Caco-2 (cell line): ENCODE data around the gene YIF1A. TPM values are rescaled to one million over a fixed set of nuclear protein-coding genes. Genes with fewer than 3 reads are reported as not detected.

Experiments
- BruUV-seq: library from RNA; stranded (reverse); fragments of 400-500 nt; replicated peaks from 2 replicates; lab custom pipeline; 2021; lab: Mats Ljungman, UMichigan
- CTCF ChIA-PET: fragments of 300-600 bp; sonication (Branson Sonifier 250); formaldehyde crosslinking; loops from one replicate; lab custom pipeline; 2022; ENCODE audit warnings: antibody characterized with exemption; lab: Charles Lee
- POLR2A ChIA-PET: fragments of 300-600 bp; sonication (Branson Sonifier 250); formaldehyde crosslinking; loops from one replicate; lab custom pipeline; 2022; ENCODE audit warnings: antibody characterized with exemption; lab: Charles Lee
- DNase-seq, 2 experiments: peaks; one replicate each; pipeline versions ENCODE4 v3.0.0 to v3.0.0-alpha.2; 2020 to 2022
- H3K27me3 ChIP-seq: replicated peaks from 2 replicates; pipeline ENCODE4 v1.6.0; 2011; ENCODE audit warnings: low read length; ENCODE audit not compliant: control insufficient read depth, insufficient read depth
- H3K36me3 ChIP-seq: 2 replicates; pipeline ENCODE4 v1.5.1; 2011; ENCODE audit warnings: low read length; ENCODE audit not compliant: control insufficient read depth, insufficient read depth
- H3K4me1 ChIP-seq: fragments of 250-450 bp; sonication (Bioruptor Pico); 2 replicates; pipeline ENCODE4 v1.5.1; 2020; ENCODE audit warnings: mild to moderate bottlenecking
- H3K4me3 ChIP-seq: 2 replicates; pipeline ENCODE4 v1.5.1; 2011; ENCODE audit warnings: low read depth, mild to moderate bottlenecking, control low read depth, low read length
- H3K9me3 ChIP-seq: fragments of 250-450 bp; sonication (Bioruptor Pico); 2 replicates; pipeline ENCODE4 v1.5.1; 2020; ENCODE audit warnings: mild to moderate bottlenecking, moderate library complexity
- H3K27ac Mint-ChIP-seq: one replicate; pipeline ENCODE4 v1.8.0; 2022; ENCODE audit warnings: mixed read lengths; ENCODE audit not compliant: unreplicated experiment
- H3K27me3 Mint-ChIP-seq: one replicate; pipeline ENCODE4 v1.8.0; 2022; ENCODE audit warnings: mixed read lengths; ENCODE audit not compliant: insufficient read depth, unreplicated experiment
- H3K36me3 Mint-ChIP-seq: one replicate; pipeline ENCODE4 v1.8.0; 2022; ENCODE audit warnings: mild to moderate bottlenecking, mixed read lengths; ENCODE audit not compliant: insufficient read depth, unreplicated experiment
- H3K4me1 Mint-ChIP-seq: one replicate; pipeline ENCODE4 v1.8.0; 2022; ENCODE audit warnings: low read depth, mixed read lengths; ENCODE audit not compliant: unreplicated experiment
- H3K4me3 Mint-ChIP-seq: one replicate; pipeline ENCODE4 v1.8.0; 2022; ENCODE audit warnings: mild to moderate bottlenecking, moderate library complexity, mixed read lengths; ENCODE audit not compliant: unreplicated experiment
- H3K9me3 Mint-ChIP-seq: one replicate; pipeline ENCODE4 v1.8.0; 2022; ENCODE audit warnings: mixed read lengths; ENCODE audit not compliant: unreplicated experiment
- CTCF ChIP-seq, 2 experiments: fragments of 200-600 bp in 1 of 2; IDR thresholded peaks; 1 replicate in 1 of 2; 2 replicates in 1 of 2; pipeline versions ENCODE4 v1.5.1 to v1.8.0; 2011 to 2022; ENCODE audit warnings: antibody characterized with exemption in 1 of 2, control low read depth in 1 of 2, inconsistent platforms in 1 of 2, low read depth in 1 of 2, low read length in 1 of 2, mild to moderate bottlenecking in 1 of 2, moderate library complexity in 1 of 2; ENCODE audit not compliant: insufficient read depth in 1 of 2, severe bottlenecking in 1 of 2, unreplicated experiment in 1 of 2
- intact Hi-C: fragments of 100-400 bp; cut with micrococcal nuclease; formaldehyde crosslinking; loops from one replicate; pipeline ENCODE4 v1.10.0; 2022; ENCODE audit not compliant: unreplicated experiment
- total RNA-seq: library from RNA; stranded (reverse); gene quantifications from 2 replicates; pipeline ENCODE4 v1.2.3, GENCODE V29; 2022

The YIF1A gene
- total RNA-seq, 1 experiment from 2014 or later, result 159 TPM

DNA sequence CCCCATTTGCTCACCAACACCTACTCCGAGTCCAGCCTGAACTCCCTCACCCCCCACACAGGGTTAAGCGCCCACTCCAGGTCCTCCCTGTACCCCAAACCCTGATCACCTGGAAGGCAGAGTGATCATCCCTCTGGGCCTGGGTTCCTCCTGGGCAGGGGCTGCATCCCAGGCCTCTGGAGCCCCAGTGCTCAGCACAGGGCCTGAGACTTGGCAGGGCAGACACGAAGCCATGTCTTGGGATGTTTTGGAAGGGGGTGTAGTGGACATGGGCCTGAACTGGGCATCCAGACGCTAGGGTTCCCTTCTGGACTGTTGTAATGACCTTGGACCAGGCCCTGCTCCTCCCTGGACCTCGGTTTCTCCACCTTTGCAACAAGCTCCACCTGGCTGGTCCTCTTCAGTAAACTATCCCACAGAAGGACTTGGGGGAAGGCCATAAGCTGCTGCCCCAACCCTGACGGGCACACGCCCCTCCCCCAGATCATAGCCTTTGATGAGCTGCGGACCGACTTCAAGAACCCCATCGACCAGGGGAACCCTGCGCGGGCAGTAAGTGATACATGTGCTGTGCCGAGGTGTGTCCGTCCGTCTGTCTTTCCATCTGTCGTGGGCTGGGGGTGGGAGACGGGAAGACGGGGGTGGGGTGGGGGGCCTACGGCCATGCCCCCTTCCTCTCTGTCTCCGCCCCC lies 7.0 kb downstream of the YIF1A start:
- no peak for TF ChIP-seq CTCF (IDR thresholded peaks at IDR 0.05; ENCODE audit: insufficient read depth in 1 of 2, low read depth in 1 of 2, low read length in 1 of 2, severe bottlenecking in 1 of 2, unreplicated experiment in 1 of 2)
- no peaks in the 10 kb centered on the region for H3K27me3 Mint-ChIP-seq
- H3K27me3 ChIP-seq, result no peaks in the 10 kb centered on the region
- ChIA-PET CTCF (interaction anchor here (0.9 to 2.6 kb wide), 3 partner anchors 30 to 60 kb away, joined by 4 to 13 read pairs (median 4); partner anchors contain the start of gene RIN1), POLR2A (no interaction called here)
- BruUV-seq, result no TSS peak
- peaks cover 46% of the 10 kb centered on the region for H3K36me3 Mint-ChIP-seq
- H3K4me3 ChIP-seq, result no peak overlapping the region
- H3K9me3 ChIP-seq, result no peaks in the 10 kb centered on the region
- H3K4me1 ChIP-seq, result peaks cover 11% of the 10 kb centered on the region
- H3K27ac Mint-ChIP-seq, result no peak overlapping the region
- no peak for DNase-seq
- intact Hi-C loops, result no loop called here
- H3K9me3 Mint-ChIP-seq, result no peaks in the 10 kb centered on the region
- no peak overlapping the region for H3K4me3 Mint-ChIP-seq
- H3K36me3 ChIP-seq, result peaks cover 4% of the 10 kb centered on the region; the same call in 1 of the 2 replicates
- H3K4me1 Mint-ChIP-seq, result peaks cover 26% of the 10 kb centered on the region

DNA sequence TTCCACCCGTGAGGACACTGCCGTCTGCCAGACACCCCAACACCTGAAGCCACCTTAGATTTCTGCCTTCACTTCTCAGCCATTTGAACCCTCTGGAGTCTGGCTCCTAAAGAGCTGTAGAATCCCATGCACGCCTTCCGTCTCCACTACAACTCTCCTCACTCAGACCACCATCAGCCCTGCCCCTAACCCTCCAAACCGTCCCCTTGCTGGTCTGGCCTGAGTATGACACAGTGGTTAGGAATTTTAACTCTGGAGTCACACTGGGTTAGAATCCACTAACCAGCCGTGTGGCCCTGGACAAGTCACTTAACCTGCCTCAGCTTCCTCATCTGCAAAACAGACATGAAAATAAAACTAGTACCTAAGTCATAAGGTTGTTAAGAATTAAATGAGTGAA lies 7.9 kb downstream of the YIF1A start:
- intact Hi-C loops, result no loop called here
- TF ChIP-seq CTCF (IDR thresholded peaks at IDR 0.05; ENCODE audit: insufficient read depth in 1 of 2, low read depth in 1 of 2, low read length in 1 of 2, severe bottlenecking in 1 of 2, unreplicated experiment in 1 of 2), result no peak
- Histone ChIP-seq H3K4me3 (no peak overlapping the region), H3K4me1 (peaks cover 11% of the 10 kb centered on the region), H3K9me3 (no peaks in the 10 kb centered on the region), H3K36me3 (peaks cover 2% of the 10 kb centered on the region; the same call in 1 of the 2 replicates), H3K27me3 (no peaks in the 10 kb centered on the region)
- CTCF ChIA-PET, result interaction anchor here (0.6 to 2.6 kb wide), 3 partner anchors 31 to 1153 kb away, joined by 3 to 13 read pairs (median 4); partner anchors contain the start of gene RIN1
- POLR2A ChIA-PET, result no interaction called here
- Mint-ChIP-seq H3K9me3 (no peaks in the 10 kb centered on the region), H3K4me1 (peaks cover 26% of the 10 kb centered on the region), H3K4me3 (no peak overlapping the region), H3K27me3 (no peaks in the 10 kb centered on the region), H3K27ac (peak overlapping the region; percentile 26), H3K36me3 (peaks cover 49% of the 10 kb centered on the region)
- no peak for DNase-seq
- no TSS peak for BruUV-seq

- intact Hi-C loops, result no loop called here
- CTCF ChIA-PET, result interaction anchor here (0.6 to 2.6 kb wide), 3 partner anchors 32 to 1152 kb away, joined by 3 to 13 read pairs (median 3); partner anchors contain the start of gene RIN1
- POLR2A ChIA-PET, result no interaction called here
- no peaks in the 10 kb centered on the region for H3K27me3 ChIP-seq
- no peaks in the 10 kb centered on the region for H3K9me3 ChIP-seq
- peak overlapping the region; percentile 26 for H3K27ac Mint-ChIP-seq
- no peaks in the 10 kb centered on the region for H3K27me3 Mint-ChIP-seq
- no peak overlapping the region for H3K4me3 ChIP-seq
- peaks cover 2% of the 10 kb centered on the region; the same call in 1 of the 2 replicates for H3K36me3 ChIP-seq
- TF ChIP-seq CTCF (IDR thresholded peaks at IDR 0.05; ENCODE audit: insufficient read depth in 1 of 2, low read depth in 1 of 2, low read length in 1 of 2, severe bottlenecking in 1 of 2, unreplicated experiment in 1 of 2), result no peak
- H3K9me3 Mint-ChIP-seq, result no peaks in the 10 kb centered on the region
- DNase-seq, result no peak
- no TSS peak for BruUV-seq
- peaks cover 26% of the 10 kb centered on the region for H3K4me1 Mint-ChIP-seq
- no peak overlapping the region for H3K4me3 Mint-ChIP-seq
- H3K4me1 ChIP-seq, result peaks cover 11% of the 10 kb centered on the region
- peaks cover 55% of the 10 kb centered on the region for H3K36me3 Mint-ChIP-seq
Observed at GRCh38 chr11:66280428-66280827, 8.5 kb downstream of the YIF1A start.
